Activated CD8-positive, alpha-beta memory T cell treated with anti-CD3 and anti-CD28 coated beads, Interleukin-2, amount 50 U/mL, for 48 hours (primary cell): ENCODE measurements around the gene RELL2.
A peak's percentile ranks its signal among the peaks of the same experiment; 100 is the strongest.

Experiments used
- DNase-seq: peaks from one replicate; pipeline ENCODE4 v3.0.0-alpha.2; 2020

RELL2 gene

GRCh38 chr5:141681295-141681694 is 44.5 kb downstream of the RELL2 start:
- DNase-seq = no peak

- DNase-seq = peak; percentile 72
Measured at GRCh38 chr5:141681695-141682641, 45.2 kb downstream of the RELL2 start, which contains the start of gene ARAP3. Gene ARAP3 (minus strand): TSS chr5:141682230. CDS start chr5:141680486, 1,744 bp downstream.

- no peak for DNase-seq
Measured at GRCh38 chr5:141683596-141684141, 46.9 kb downstream of the RELL2 start.

- DNase-seq = no peak
Measured at GRCh38 chr5:141685591-141685990, 48.8 kb downstream of the RELL2 start.

GRCh38 chr5:141686648-141687416 is 50.0 kb downstream of the RELL2 start:
- DNase-seq = no peak
